Sigmoid colon (tissue), 4 donors: Measurements from ENCODE around the gene PIGBOS1.

Experiments used
- POLR2A ChIP-seq, 2 donors: fragments of 450-650 bp; IDR thresholded peaks; one replicate each; pipeline ENCODE4 v1.6.1; 2016; ENCODE audit warnings: antibody characterized with exemption in 2 of 2, mild to moderate bottlenecking in 2 of 2, moderate library complexity in 2 of 2
- POLR2AphosphoS5 ChIP-seq, 4 donors: sonication (generic); formaldehyde crosslinking; IDR thresholded peaks; one replicate each; pipeline ENCODE4 v1.6.1; 2017; ENCODE audit warnings: antibody characterized with exemption in 4 of 4
- TF ChIP-seq, protein P1 (sequence below), 4 experiments: fragments of 450-650 bp in 3 of 4; fragments of 200-600 bp in 1 of 4; IDR thresholded peaks; one replicate each; pipeline ENCODE4 v1.5.1; 2016 to 2019; ENCODE audit warnings: antibody characterized with exemption in 4 of 4, mild to moderate bottlenecking in 3 of 4, moderate library complexity in 2 of 4

DNA sequence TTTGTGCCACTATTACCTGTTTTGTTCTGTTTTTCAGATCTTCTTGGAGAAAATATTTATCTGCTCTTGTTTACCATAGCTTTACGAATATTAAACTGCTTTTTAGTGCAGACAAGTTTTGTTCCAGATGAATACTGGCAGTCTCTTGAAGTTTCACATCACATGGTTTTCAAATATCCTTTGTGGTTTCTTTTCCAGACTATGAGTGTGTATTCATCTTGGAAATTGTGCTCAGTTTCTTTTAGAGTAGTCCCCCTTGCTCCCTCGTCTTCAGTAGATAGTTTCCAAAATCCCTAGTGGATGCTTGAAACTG, 1.3 kb upstream of the PIGBOS1 start:
- no peak for TF ChIP-seq POLR2A (IDR thresholded peaks at IDR 0.05)
- TF ChIP-seq, protein P1, sequence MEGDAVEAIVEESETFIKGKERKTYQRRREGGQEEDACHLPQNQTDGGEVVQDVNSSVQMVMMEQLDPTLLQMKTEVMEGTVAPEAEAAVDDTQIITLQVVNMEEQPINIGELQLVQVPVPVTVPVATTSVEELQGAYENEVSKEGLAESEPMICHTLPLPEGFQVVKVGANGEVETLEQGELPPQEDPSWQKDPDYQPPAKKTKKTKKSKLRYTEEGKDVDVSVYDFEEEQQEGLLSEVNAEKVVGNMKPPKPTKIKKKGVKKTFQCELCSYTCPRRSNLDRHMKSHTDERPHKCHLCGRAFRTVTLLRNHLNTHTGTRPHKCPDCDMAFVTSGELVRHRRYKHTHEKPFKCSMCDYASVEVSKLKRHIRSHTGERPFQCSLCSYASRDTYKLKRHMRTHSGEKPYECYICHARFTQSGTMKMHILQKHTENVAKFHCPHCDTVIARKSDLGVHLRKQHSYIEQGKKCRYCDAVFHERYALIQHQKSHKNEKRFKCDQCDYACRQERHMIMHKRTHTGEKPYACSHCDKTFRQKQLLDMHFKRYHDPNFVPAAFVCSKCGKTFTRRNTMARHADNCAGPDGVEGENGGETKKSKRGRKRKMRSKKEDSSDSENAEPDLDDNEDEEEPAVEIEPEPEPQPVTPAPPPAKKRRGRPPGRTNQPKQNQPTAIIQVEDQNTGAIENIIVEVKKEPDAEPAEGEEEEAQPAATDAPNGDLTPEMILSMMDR (IDR thresholded peaks at IDR 0.05): no peak
- TF ChIP-seq POLR2AphosphoS5 (IDR thresholded peaks at IDR 0.05): no peak
